Smooth muscle cell (in vitro differentiated cells): ENCODE results near the gene CYP27B1. TPM values are rescaled to one million over a fixed set of nuclear protein-coding genes. Genes with fewer than 3 reads are reported as not detected.

ENCODE experiments used
- DNase-seq: peaks from one replicate; lab custom pipeline; 2025; ENCODE audit not compliant: unreplicated experiment; lab: John Stamatoyannopoulos, UW
- H2AFZ ChIP-seq: fragments of 200-600 bp; sonication (generic); 2 replicates; pipeline ENCODE4 v1.6.0; 2016; ENCODE audit warnings: antibody characterized with exemption, low read depth, mild to moderate bottlenecking
- H3F3A ChIP-seq: fragments of 200-600 bp; sonication (generic); 2 replicates; pipeline ENCODE4 v1.6.0; 2017; ENCODE audit warnings: antibody characterized with exemption, low read depth
- H3K27ac ChIP-seq: fragments of 200-600 bp; sonication (generic); 2 replicates; pipeline ENCODE4 v1.5.1; 2016; ENCODE audit warnings: low read depth, mild to moderate bottlenecking
- H3K27me3 ChIP-seq: fragments of 200-600 bp; sonication (generic); 2 replicates; pipeline ENCODE4 v1.6.1; 2016; ENCODE audit warnings: low read depth, mild to moderate bottlenecking
- H3K36me3 ChIP-seq: fragments of 200-600 bp; sonication (generic); 2 replicates; pipeline ENCODE4 v1.5.1; 2016; ENCODE audit warnings: low read depth
- H3K4me1 ChIP-seq: fragments of 200-600 bp; sonication (generic); 2 replicates; pipeline ENCODE4 v1.5.1; 2016; ENCODE audit warnings: low read depth
- H3K4me2 ChIP-seq: fragments of 200-600 bp; sonication (generic); 2 replicates; pipeline ENCODE4 v1.6.0; 2016; ENCODE audit warnings: mild to moderate bottlenecking
- H3K4me3 ChIP-seq: fragments of 200-600 bp; sonication (generic); 2 replicates; pipeline ENCODE4 v1.5.1; 2016; ENCODE audit warnings: mild to moderate bottlenecking
- H3K79me2 ChIP-seq: fragments of 200-600 bp; sonication (generic); 2 replicates; pipeline ENCODE4 v1.6.0; 2016; ENCODE audit warnings: low read depth, mild to moderate bottlenecking
- H3K9ac ChIP-seq: fragments of 200-600 bp; sonication (generic); 2 replicates; pipeline ENCODE4 v1.6.0; 2016; ENCODE audit warnings: low read depth
- H3K9me3 ChIP-seq: fragments of 200-600 bp; sonication (generic); replicated peaks from 2 replicates; pipeline ENCODE4 v1.5.1; 2016; ENCODE audit warnings: low read depth
- H4K20me1 ChIP-seq: fragments of 200-600 bp; sonication (generic); 2 replicates; pipeline ENCODE4 v1.6.0; 2016; ENCODE audit warnings: low read depth
- WGBS: methylation state at CpG from one replicate; pipeline ENCODE4 v1.1.7; 2016; ENCODE audit warnings: low lambda C conversion rate; 5-methylcytosine and 5-hydroxymethylcytosine counted together
- polyA plus RNA-seq: library from polyadenylated mRNA; unstranded; fragments of >200 nt; fragmentation: Nextera tagmentation; extraction: Ambion mirVana; gene quantifications from 2 replicates; pipeline ENCODE4 v1.2.1, GENCODE V29; 2016
- total RNA-seq: library from RNA; depleted of rRNA; stranded (reverse); fragments of >200 nt; gene quantifications from 2 replicates; pipeline ENCODE4 v1.2.3, GENCODE V29; 2014
- TF ChIP-seq, protein P1 (sequence below): fragments of 200-600 bp; sonication (generic); IDR thresholded peaks from 2 replicates; pipeline ENCODE4 v1.5.1; 2017; ENCODE audit warnings: borderline replicate concordance, mild to moderate bottlenecking, antibody characterized with exemption; ENCODE audit not compliant: insufficient read depth, poor library complexity, severe bottlenecking

Gene CYP27B1
- total and polyA plus RNA-seq, 2 experiments from 2014 or later, result 0.81 to 1.7 TPM

- Histone ChIP-seq H3K36me3 (no peaks in the 10 kb centered on the region), H3K27ac (no peak overlapping the region), H3K27me3 (no peaks in the 10 kb centered on the region), H3K4me2 (no peak overlapping the region), H3F3A (no peaks in the 10 kb centered on the region), H2AFZ (no peak overlapping the region), H3K79me2 (no peaks in the 10 kb centered on the region), H3K4me1 (no peaks in the 10 kb centered on the region), H4K20me1 (no peaks in the 10 kb centered on the region), H3K9ac (no peak overlapping the region), H3K9me3 (no peaks in the 10 kb centered on the region), H3K4me3 (no peak overlapping the region)
- WGBS, result 94% methylated on average over 3 of the region's 3 CpGs
- no peak for DNase-seq
- TF ChIP-seq, protein P1, sequence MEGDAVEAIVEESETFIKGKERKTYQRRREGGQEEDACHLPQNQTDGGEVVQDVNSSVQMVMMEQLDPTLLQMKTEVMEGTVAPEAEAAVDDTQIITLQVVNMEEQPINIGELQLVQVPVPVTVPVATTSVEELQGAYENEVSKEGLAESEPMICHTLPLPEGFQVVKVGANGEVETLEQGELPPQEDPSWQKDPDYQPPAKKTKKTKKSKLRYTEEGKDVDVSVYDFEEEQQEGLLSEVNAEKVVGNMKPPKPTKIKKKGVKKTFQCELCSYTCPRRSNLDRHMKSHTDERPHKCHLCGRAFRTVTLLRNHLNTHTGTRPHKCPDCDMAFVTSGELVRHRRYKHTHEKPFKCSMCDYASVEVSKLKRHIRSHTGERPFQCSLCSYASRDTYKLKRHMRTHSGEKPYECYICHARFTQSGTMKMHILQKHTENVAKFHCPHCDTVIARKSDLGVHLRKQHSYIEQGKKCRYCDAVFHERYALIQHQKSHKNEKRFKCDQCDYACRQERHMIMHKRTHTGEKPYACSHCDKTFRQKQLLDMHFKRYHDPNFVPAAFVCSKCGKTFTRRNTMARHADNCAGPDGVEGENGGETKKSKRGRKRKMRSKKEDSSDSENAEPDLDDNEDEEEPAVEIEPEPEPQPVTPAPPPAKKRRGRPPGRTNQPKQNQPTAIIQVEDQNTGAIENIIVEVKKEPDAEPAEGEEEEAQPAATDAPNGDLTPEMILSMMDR, result no peak
Measured at GRCh38 chr12:57806677-57807076, 39.8 kb upstream of the CYP27B1 start.

- TF ChIP-seq, protein P1, result peak; percentile 74
- no peaks in the 10 kb centered on the region for H3K27me3 ChIP-seq
- H3F3A ChIP-seq, result no peaks in the 10 kb centered on the region
- no peak overlapping the region for H3K4me2 ChIP-seq
- no peak overlapping the region for H3K9ac ChIP-seq
- no peaks in the 10 kb centered on the region for H3K79me2 ChIP-seq
- H3K9me3 ChIP-seq, result no peaks in the 10 kb centered on the region
- WGBS, result 64% methylated on average over 9 of the region's 9 CpGs
- peaks cover 4% of the 10 kb centered on the region for H3K36me3 ChIP-seq
- no peak overlapping the region for H3K27ac ChIP-seq
- no peak overlapping the region for H2AFZ ChIP-seq
- no peaks in the 10 kb centered on the region for H3K4me1 ChIP-seq
- no peak for DNase-seq
- no peaks in the 10 kb centered on the region for H4K20me1 ChIP-seq
- no peak overlapping the region for H3K4me3 ChIP-seq
Measured at GRCh38 chr12:57803319-57803893, 36.5 kb upstream of the CYP27B1 start.

DNA sequence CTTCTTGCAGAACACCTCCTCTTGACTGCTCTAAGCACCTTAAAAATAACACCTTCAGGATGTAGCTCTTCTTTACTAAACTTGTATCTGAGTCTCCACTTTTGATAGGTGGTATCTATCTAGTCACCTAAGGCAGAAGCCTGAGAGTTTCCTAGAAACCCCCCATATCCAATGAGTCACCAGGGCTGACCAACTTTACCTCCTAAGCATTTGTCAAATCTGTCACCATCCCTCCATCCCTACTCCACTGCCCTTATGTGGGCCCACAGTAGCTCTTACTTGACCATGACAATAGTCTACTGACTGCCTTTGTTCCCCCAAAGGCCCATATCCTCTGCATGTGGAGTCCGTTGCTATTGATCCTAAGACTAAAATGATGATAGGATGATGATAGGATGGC is 35.7 kb upstream of the CYP27B1 start:
- H4K20me1 ChIP-seq, result no peaks in the 10 kb centered on the region
- H3K4me3 ChIP-seq, result no peak overlapping the region
- peaks cover 4% of the 10 kb centered on the region for H3K36me3 ChIP-seq
- WGBS, result 94% methylated on average over 1 of the region's 1 CpG
- TF ChIP-seq, protein P1, result no peak
- no peaks in the 10 kb centered on the region for H3K79me2 ChIP-seq
- H3K9ac ChIP-seq, result no peak overlapping the region
- no peak overlapping the region for H3K4me2 ChIP-seq
- H3K4me1 ChIP-seq, result no peaks in the 10 kb centered on the region
- no peaks in the 10 kb centered on the region for H3K27me3 ChIP-seq
- no peaks in the 10 kb centered on the region for H3K9me3 ChIP-seq
- no peaks in the 10 kb centered on the region for H3F3A ChIP-seq
- DNase-seq, result no peak
- H3K27ac ChIP-seq, result no peak overlapping the region
- no peak overlapping the region for H2AFZ ChIP-seq

GRCh38 chr12:57800965-57801364 is 34.1 kb upstream of the CYP27B1 start:
- H3F3A ChIP-seq, result no peaks in the 10 kb centered on the region
- no peak overlapping the region for H3K27ac ChIP-seq
- no peak overlapping the region for H3K9ac ChIP-seq
- H3K4me3 ChIP-seq, result no peak overlapping the region
- H3K4me1 ChIP-seq, result no peaks in the 10 kb centered on the region
- peaks cover under 1% of the 10 kb centered on the region for H3K79me2 ChIP-seq
- WGBS, result 100% methylated on average over 3 of the region's 3 CpGs
- H3K9me3 ChIP-seq, result no peaks in the 10 kb centered on the region
- H3K36me3 ChIP-seq, result peaks cover 7% of the 10 kb centered on the region
- TF ChIP-seq, protein P1, result no peak
- DNase-seq, result no peak
- no peak overlapping the region for H3K4me2 ChIP-seq
- H4K20me1 ChIP-seq, result no peaks in the 10 kb centered on the region
- H3K27me3 ChIP-seq, result no peaks in the 10 kb centered on the region
- no peak overlapping the region for H2AFZ ChIP-seq
